ENCODE measurements around the gene CHMP4A. TPM values are rescaled to one million over a fixed set of nuclear protein-coding genes. Genes with fewer than 3 reads are reported as not detected.
A peak's percentile ranks its signal among the peaks of the same experiment; 100 is the strongest.

Gene CHMP4A
- total and polyA plus RNA-seq, 2 of the 13 experiments (the other 11 are each of a cell fraction or from before 2014, with no cell fraction given): 83.6 to 113 TPM

DNA sequence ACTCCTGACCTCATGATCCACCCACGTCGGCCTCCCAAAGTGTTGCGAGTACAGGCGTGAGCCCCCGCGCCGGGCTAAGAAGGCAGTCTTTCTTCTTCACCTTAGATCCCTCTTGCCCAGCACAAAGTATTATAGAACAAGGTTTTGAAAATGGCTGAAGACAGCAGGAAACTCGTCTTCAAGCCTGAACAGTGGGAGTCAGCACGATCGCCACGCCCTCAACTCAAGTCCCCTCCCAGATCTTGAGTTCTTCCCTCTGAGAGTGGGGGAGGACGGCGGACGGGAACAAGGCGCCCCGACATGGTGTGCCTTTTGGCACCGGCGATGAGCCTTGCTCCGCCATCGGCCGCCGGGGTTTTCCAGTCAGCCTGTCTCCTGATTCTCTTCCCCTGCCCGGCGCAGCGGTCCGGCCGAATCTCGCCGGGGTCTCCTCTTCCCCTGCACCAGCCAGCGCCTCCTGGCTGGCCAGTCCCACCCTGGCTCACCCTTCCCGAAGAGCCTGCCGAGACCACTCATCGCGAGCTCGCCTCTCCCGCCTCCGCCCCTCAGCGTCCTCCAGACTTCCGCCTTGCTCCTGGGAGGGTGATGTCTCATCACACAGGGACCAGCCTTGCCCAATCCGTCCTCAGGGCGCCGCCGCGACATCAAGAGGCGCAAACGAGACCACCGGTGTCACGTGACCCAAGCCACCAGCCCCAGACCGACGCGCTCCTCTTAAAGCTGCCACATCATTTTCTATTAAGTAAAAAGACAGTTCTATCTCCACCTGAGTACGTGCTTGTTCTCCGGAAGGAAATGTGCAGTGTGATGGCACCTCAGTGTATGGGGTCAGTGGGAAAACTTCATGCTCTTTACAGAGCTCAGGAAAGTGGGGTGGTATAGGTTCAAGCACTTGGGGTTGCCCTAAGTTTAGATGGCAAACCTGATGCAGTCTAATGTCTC lies at the start of gene CHMP4A (continued):
- TF ChIP-seq, protein P1, sequence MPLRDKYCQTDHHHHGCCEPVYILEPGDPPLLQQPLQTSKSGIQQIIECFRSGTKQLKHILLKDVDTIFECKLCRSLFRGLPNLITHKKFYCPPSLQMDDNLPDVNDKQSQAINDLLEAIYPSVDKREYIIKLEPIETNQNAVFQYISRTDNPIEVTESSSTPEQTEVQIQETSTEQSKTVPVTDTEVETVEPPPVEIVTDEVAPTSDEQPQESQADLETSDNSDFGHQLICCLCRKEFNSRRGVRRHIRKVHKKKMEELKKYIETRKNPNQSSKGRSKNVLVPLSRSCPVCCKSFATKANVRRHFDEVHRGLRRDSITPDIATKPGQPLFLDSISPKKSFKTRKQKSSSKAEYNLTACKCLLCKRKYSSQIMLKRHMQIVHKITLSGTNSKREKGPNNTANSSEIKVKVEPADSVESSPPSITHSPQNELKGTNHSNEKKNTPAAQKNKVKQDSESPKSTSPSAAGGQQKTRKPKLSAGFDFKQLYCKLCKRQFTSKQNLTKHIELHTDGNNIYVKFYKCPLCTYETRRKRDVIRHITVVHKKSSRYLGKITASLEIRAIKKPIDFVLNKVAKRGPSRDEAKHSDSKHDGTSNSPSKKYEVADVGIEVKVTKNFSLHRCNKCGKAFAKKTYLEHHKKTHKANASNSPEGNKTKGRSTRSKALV (CRISPR knock-in tag; IDR thresholded peaks at IDR 0.05): peak; percentile 92; the same call in 1 of the 2 replicates
- TF ChIP-seq MTF2 (CRISPR knock-in tag; IDR thresholded peaks at IDR 0.05; ENCODE audit: borderline replicate concordance) (0 out of 2 replicates have a peak, but pooled peaks have one; percentile 36), ARNT (IDR thresholded peaks at IDR 0.05) (no peak), HMGA1 (CRISPR knock-in tag; conservative IDR thresholded peaks at IDR 0.05) (no peak), ZNF850 (CRISPR knock-in tag; conservative IDR thresholded peaks at IDR 0.05) (no peak), SRSF9 (IDR thresholded peaks at IDR 0.05; ENCODE audit: borderline replicate concordance, insufficient read depth, low read depth, low read length, poor library complexity, severe bottlenecking) (no peak), NCOA2 (CRISPR knock-in tag; IDR thresholded peaks at IDR 0.05) (peak; percentile 68; the same call in 1 of the 2 replicates), POLR2AphosphoS2 (IDR thresholded peaks at IDR 0.05; ENCODE audit: low read depth, low read length) (0 out of 2 replicates have a peak, but pooled peaks have one; percentile 22), FOXM1 (CRISPR knock-in tag; IDR thresholded peaks at IDR 0.05) (peak; percentile 85; the same call in 1 of the 2 replicates), SETDB1 (CRISPR knock-in tag; IDR thresholded peaks at IDR 0.05; ENCODE audit: borderline replicate concordance) (no peak)
- TF ChIP-seq, protein P2, sequence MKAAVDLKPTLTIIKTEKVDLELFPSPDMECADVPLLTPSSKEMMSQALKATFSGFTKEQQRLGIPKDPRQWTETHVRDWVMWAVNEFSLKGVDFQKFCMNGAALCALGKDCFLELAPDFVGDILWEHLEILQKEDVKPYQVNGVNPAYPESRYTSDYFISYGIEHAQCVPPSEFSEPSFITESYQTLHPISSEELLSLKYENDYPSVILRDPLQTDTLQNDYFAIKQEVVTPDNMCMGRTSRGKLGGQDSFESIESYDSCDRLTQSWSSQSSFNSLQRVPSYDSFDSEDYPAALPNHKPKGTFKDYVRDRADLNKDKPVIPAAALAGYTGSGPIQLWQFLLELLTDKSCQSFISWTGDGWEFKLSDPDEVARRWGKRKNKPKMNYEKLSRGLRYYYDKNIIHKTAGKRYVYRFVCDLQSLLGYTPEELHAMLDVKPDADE (CRISPR knock-in tag; IDR thresholded peaks at IDR 0.05): peak; percentile 99
- TF ChIP-seq, protein P3, sequence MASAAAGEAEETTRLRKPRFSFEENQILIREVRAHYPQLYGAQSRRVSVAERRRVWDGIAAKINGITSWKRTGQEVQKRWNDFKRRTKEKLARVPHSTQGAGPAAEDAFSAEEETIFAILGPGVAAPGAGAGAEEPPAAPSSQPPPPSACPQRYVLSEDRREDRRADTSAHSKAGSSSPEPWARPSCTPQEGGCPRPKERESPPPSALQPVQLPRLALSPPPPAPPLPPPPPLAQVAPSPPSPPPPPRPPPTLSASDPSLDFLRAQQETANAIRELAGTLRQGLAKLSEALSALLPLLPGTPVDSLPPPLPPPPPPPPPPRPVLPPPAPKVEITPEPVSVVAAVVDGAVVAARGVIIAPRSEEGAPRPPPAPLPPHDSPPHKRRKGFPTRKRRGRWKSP (CRISPR knock-in tag; IDR thresholded peaks at IDR 0.05): no peak
- TF ChIP-seq, protein P4, sequence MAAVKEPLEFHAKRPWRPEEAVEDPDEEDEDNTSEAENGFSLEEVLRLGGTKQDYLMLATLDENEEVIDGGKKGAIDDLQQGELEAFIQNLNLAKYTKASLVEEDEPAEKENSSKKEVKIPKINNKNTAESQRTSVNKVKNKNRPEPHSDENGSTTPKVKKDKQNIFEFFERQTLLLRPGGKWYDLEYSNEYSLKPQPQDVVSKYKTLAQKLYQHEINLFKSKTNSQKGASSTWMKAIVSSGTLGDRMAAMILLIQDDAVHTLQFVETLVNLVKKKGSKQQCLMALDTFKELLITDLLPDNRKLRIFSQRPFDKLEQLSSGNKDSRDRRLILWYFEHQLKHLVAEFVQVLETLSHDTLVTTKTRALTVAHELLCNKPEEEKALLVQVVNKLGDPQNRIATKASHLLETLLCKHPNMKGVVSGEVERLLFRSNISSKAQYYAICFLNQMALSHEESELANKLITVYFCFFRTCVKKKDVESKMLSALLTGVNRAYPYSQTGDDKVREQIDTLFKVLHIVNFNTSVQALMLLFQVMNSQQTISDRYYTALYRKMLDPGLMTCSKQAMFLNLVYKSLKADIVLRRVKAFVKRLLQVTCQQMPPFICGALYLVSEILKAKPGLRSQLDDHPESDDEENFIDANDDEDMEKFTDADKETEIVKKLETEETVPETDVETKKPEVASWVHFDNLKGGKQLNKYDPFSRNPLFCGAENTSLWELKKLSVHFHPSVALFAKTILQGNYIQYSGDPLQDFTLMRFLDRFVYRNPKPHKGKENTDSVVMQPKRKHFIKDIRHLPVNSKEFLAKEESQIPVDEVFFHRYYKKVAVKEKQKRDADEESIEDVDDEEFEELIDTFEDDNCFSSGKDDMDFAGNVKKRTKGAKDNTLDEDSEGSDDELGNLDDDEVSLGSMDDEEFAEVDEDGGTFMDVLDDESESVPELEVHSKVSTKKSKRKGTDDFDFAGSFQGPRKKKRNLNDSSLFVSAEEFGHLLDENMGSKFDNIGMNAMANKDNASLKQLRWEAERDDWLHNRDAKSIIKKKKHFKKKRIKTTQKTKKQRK (IDR thresholded peaks at IDR 0.05; ENCODE audit: low read length): no peak
- TF ChIP-seq, protein P5, sequence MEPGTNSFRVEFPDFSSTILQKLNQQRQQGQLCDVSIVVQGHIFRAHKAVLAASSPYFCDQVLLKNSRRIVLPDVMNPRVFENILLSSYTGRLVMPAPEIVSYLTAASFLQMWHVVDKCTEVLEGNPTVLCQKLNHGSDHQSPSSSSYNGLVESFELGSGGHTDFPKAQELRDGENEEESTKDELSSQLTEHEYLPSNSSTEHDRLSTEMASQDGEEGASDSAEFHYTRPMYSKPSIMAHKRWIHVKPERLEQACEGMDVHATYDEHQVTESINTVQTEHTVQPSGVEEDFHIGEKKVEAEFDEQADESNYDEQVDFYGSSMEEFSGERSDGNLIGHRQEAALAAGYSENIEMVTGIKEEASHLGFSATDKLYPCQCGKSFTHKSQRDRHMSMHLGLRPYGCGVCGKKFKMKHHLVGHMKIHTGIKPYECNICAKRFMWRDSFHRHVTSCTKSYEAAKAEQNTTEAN (CRISPR knock-in tag; conservative IDR thresholded peaks at IDR 0.05): peak; percentile 77
- TF ChIP-seq, protein P6, sequence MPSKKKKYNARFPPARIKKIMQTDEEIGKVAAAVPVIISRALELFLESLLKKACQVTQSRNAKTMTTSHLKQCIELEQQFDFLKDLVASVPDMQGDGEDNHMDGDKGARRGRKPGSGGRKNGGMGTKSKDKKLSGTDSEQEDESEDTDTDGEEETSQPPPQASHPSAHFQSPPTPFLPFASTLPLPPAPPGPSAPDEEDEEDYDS (CRISPR knock-in tag; IDR thresholded peaks at IDR 0.05): peak; percentile 86

All from HepG2 (cell line).